HG02840 (cell line): ENCODE results near the gene SLC6A1.

ENCODE experiments used
- ATAC-seq: cut with Tn5 transposase; IDR thresholded peaks from one replicate; pipeline ENCODE4 v1.9.1; 2021; ENCODE audit warnings: mild to moderate bottlenecking, moderate library complexity, moderate number of reproducible peaks; ENCODE audit not compliant: unreplicated experiment, low FRiP score

SLC6A1 gene

GRCh38 chr3:11086856-11087255, 94.3 kb downstream of the SLC6A1 start:
- no peak for ATAC-seq

DNA sequence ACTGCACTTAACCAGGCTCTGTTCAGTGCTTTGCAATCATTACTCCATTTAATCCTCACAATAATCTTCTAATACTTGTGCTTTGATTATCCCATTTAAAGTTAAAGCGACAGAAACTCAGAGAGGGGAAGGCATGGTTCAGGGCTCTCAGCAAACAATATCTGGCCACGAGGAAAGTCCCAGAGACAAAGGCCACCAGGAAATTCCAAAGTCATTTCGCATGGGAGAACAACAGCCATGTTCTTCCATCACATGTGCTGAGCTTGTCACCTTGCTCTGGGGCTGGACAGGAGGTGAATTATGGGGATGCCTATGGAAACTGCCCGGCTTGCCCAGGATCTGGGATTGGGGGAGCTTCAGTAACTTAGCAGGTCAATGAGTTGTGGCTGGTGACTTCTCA, 95.5 kb downstream of the SLC6A1 start:
- no peak for ATAC-seq

GRCh38 chr3:11088831-11089230, 96.3 kb downstream of the SLC6A1 start:
- ATAC-seq: no peak
